K562 (cell line): ENCODE data around the gene COQ8B. TPM values are rescaled to one million over a fixed set of nuclear protein-coding genes. Genes with fewer than 3 reads are reported as not detected.

Source experiments
- ARID2 ChIP-seq: fragments of 450-650 bp; IDR thresholded peaks from 2 replicates; pipeline ENCODE4 v1.6.1; 2017; ENCODE audit warnings: antibody characterized with exemption, mild to moderate bottlenecking
- ATF6 ChIP-seq: sonication (generic); formaldehyde crosslinking; IDR thresholded peaks from 2 replicates; pipeline ENCODE4 v1.4.0; 2020; ENCODE audit warnings: mild to moderate bottlenecking, missing genetic modification reagents
- CTCFL ChIP-seq: IDR thresholded peaks from 2 replicates; pipeline ENCODE4 v1.6.1; 2011; ENCODE audit warnings: borderline replicate concordance, low read depth, mild to moderate bottlenecking, moderate library complexity, low read length; ENCODE audit not compliant: insufficient read depth, poor library complexity, severe bottlenecking
- E2F1 ChIP-seq: sonication (generic); formaldehyde crosslinking; IDR thresholded peaks from 2 replicates; pipeline ENCODE4 v1.8.1; 2023; ENCODE audit warnings: mild to moderate bottlenecking, missing genetic modification reagents, moderate library complexity
- L3MBTL2 ChIP-seq: fragments of 450-650 bp; IDR thresholded peaks from 2 replicates; pipeline ENCODE4 v1.6.1; 2016; ENCODE audit warnings: mild to moderate bottlenecking, moderate library complexity
- MAFF ChIP-seq: IDR thresholded peaks from 2 replicates; pipeline ENCODE4 v1.6.1; 2012; ENCODE audit warnings: low read length, improper control_type of control experiment
- PATZ1 ChIP-seq: fragments of 250-450 bp; sonication (Bioruptor Pico); IDR thresholded peaks from 2 replicates; pipeline ENCODE4 v1.5.0; 2020; ENCODE audit warnings: mild to moderate bottlenecking, borderline replicate concordance
- PYGO2 ChIP-seq: fragments of 450-650 bp; IDR thresholded peaks from 2 replicates; pipeline ENCODE4 v1.6.1; 2016; ENCODE audit warnings: mild to moderate bottlenecking, missing genetic modification characterization, moderate library complexity, missing compliant biosample characterization
- RNF219 ChIP-seq: fragments of 250-450 bp; sonication (Bioruptor Pico); IDR thresholded peaks from 2 replicates; pipeline ENCODE4 v1.5.0; 2022; ENCODE audit warnings: mild to moderate bottlenecking
- SIN3A ChIP-seq, 2 experiments: fragments of 150-350 bp in 1 of 2; IDR thresholded peaks; 2 replicates each; pipeline ENCODE4 v1.6.1; 2011 to 2016; ENCODE audit warnings: borderline replicate concordance in 2 of 2, low read depth in 2 of 2, low read length in 2 of 2, mild to moderate bottlenecking in 2 of 2, moderate library complexity in 2 of 2; ENCODE audit not compliant: control insufficient read depth in 1 of 2
- TAF9B ChIP-seq: fragments of 450-650 bp; IDR thresholded peaks from 2 replicates; pipeline ENCODE4 v1.6.1; 2018; ENCODE audit warnings: mild to moderate bottlenecking; ENCODE audit not compliant: partially characterized antibody
- THRB ChIP-seq: fragments of 450-650 bp; formaldehyde crosslinking; conservative IDR thresholded peaks from 2 replicates; pipeline ENCODE4 v1.4.0; 2022; ENCODE audit warnings: mild to moderate bottlenecking, missing genetic modification characterization
- TRIM28 ChIP-seq: fragments of 450-650 bp; IDR thresholded peaks from 2 replicates; pipeline ENCODE4 v1.6.1; 2017
- XRCC5 ChIP-seq: fragments of 200-400 bp; formaldehyde crosslinking; IDR thresholded peaks from 2 replicates; pipeline ENCODE4 v1.6.1; 2017; ENCODE audit warnings: low read depth, mild to moderate bottlenecking, low read length
- ZNF717 ChIP-seq: fragments of 250-450 bp; sonication (Bioruptor Pico); IDR thresholded peaks from 2 replicates; pipeline ENCODE4 v1.5.0; 2021
- polyA plus RNA-seq, 8 experiments: library from polyadenylated mRNA; depleted of rRNA in 4 of 8; stranded (reverse) in 5 of 8; unstranded in 3 of 8; fragments of >200 nt; fragmentation: Nextera tagmentation in 2 of 8; fragmentation: Illumina TruSeq in 1 of 8; extraction: Ambion mirVana in 2 of 8; extraction: Trizol in 1 of 8; gene quantifications; 2 replicates each; pipeline versions ENCODE4 v1.2.1 to v1.2.3, GENCODE V29; 2011 to 2014; ENCODE audit warnings: inconsistent platforms in 1 of 8, missing spikeins in 1 of 8
- total RNA-seq, 7 experiments: library from RNA; depleted of rRNA in 6 of 7; stranded (reverse); fragments of >200 nt in 6 of 7; fragmentation: Illumina TruSeq in 2 of 7; extraction: Trizol in 2 of 7; gene quantifications; 2 replicates each; pipeline versions ENCODE4 v1.2.1 to v1.2.3, GENCODE V29; 2011 to 2021; ENCODE audit warnings: low replicate concordance in 1 of 7

Gene COQ8B
- total and polyA plus RNA-seq, 9 of the 15 experiments (the other 6 are each of a cell fraction or from before 2014, with no cell fraction given): 0.41 to 32.3 (median 12.9) TPM

GRCh38 chr19:40714441-40715299, 2.0 kb downstream of the COQ8B start (continued):
- TF ChIP-seq PATZ1 (CRISPR knock-in tag) (no peak), ZNF717 (CRISPR knock-in tag) (no peak), E2F1 (CRISPR knock-in tag) (no peak), ATF6 (CRISPR knock-in tag) (no peak), PYGO2 (tag) (no peak), RNF219 (CRISPR knock-in tag) (no peak), MAFF (no peak), TRIM28 (no peak), L3MBTL2 (no peak), CTCFL (peak; percentile 30), THRB (CRISPR knock-in tag) (no peak), SIN3A (IDR thresholded peaks at IDR 0.05; ENCODE audit: borderline replicate concordance in 2 of 2, control insufficient read depth in 1 of 2, low read depth in 2 of 2, low read length in 2 of 2) (peak in 1 of 2 experiments; percentile 23; a peak in 1 of 4 replicates), XRCC5 (0 out of 2 replicates have a peak, but pooled peaks have one; percentile 6), TAF9B (no peak), ARID2 (no peak)
